Left cardiac atrium (tissue), 4 donors: ENCODE measurements around the gene SLC39A5. TPM values are rescaled to one million over a fixed set of nuclear protein-coding genes. Genes with fewer than 3 reads are reported as not detected.
"Not testable (repeated sequence)": the region's sequence is repeated elsewhere in the genome, so short reads cannot be mapped to it uniquely, and the experiment has no call there.

ENCODE experiments used
- ATAC-seq, 2 donors: fragments of 200-7000 bp; cut with Tn5 transposase; one replicate each; pipeline ENCODE4 v1.9.1; 2020; ENCODE audit warnings: mild to moderate bottlenecking in 2 of 2, moderate library complexity in 2 of 2
- DNase-seq: peaks from one replicate; pipeline ENCODE4 v3.0.0-alpha.2; 2020
- intact Hi-C, 2 donors: fragments of 100-400 bp; cut with DNase I; formaldehyde crosslinking; loops; one replicate each; pipeline versions ENCODE4 v1.14.1 to v1.15.1; 2022 to 2023
- long read RNA-seq: library from polyadenylated mRNA; unstranded; transcript quantifications from one replicate; pipeline ENCODE4 v2.0.0, GENCODE V29; 2021
- total RNA-seq, 2 donors: library from RNA; stranded (reverse); fragmentation: NEBNext Ultra II Directional; extraction: Animal tissue kit (Norgen Biotek cat#: 25700); gene quantifications; one replicate each; pipeline ENCODE4 v1.2.1, GENCODE V29; 2021
- donor health status: DM: no; HTN: yes; CAD: no.
- donor health status: DM: no; HTN: yes; CAD: no; lungs with severe emphysema.
- donor health status: DM: yes; HTN: yes; CAD: no.
- donor health status: Dilated cardiomyopathy.

The SLC39A5 gene
- not detected for total RNA-seq
- long read RNA-seq, result 0 reads

- ATAC-seq (no peak), DNase-seq (no peak)
- intact Hi-C loops, result no loop called here
Measured at GRCh38 chr12:56229916-56230431, at the start of gene SLC39A5. TSS of gene SLC39A5 (plus strand) at chr12:56230051. CDS start at chr12:56231275, 1,224 bp downstream.

GRCh38 chr12:56186957-56187356, 42.9 kb upstream of the SLC39A5 start:
- DNase-seq (no peak), ATAC-seq (no peak)
- intact Hi-C loops, result loop anchor here in 1 of 2 donors (5.0 kb wide), 1 partner anchor 35 kb away; the partner anchor contains the start of genes NABP2 and RNF41

- ATAC-seq, result no peak
- intact Hi-C loops, result loop anchor here (2.0 to 5.0 kb wide), 4 partner anchors 29 to 69 kb away; partner anchors contain the start of genes ESYT1 (in 1 of the 2), MYL6 (in 1 of the 2), NABP2 (in 1 of the 2) and RNF41 (in 1 of the 2)
- no peak for DNase-seq
Measured at GRCh38 chr12:56188131-56188777, 41.6 kb upstream of the SLC39A5 start.

- intact Hi-C loops, result loop anchor here (2.0 to 5.0 kb wide), 4 partner anchors 30 to 70 kb away; partner anchors contain the start of genes ESYT1 (in 1 of the 2), MYL6 (in 1 of the 2), NABP2 (in 1 of the 2) and RNF41 (in 1 of the 2)
- DNase-seq, result no peak
- peak; percentile 4 to 8 for ATAC-seq
Measured at GRCh38 chr12:56188778-56189098, 41.1 kb upstream of the SLC39A5 start.

- DNase-seq, result peak; percentile 90
- intact Hi-C loops, result loop anchor here (2.0 to 5.0 kb wide), 4 partner anchors 31 to 71 kb away; partner anchors contain the start of genes ESYT1 (in 1 of the 2), MYL6 (in 1 of the 2), NABP2 (in 1 of the 2) and RNF41 (in 1 of the 2)
- peak; percentile 80 to 85 for ATAC-seq
Measured at GRCh38 chr12:56189099-56189917, 40.5 kb upstream of the SLC39A5 start, which contains the start of gene SMARCC2. TSS of gene SMARCC2 (minus strand) at chr12:56189483. CDS start at chr12:56189461, 22 bp downstream.

GRCh38 chr12:56189918-56190694, 39.7 kb upstream of the SLC39A5 start:
- ATAC-seq (peak; percentile 64 to 79), DNase-seq (peak; percentile 76)
- intact Hi-C loops, result loop anchor here (2.0 to 5.0 kb wide), 5 partner anchors 31 to 277 kb away; partner anchors contain the start of genes ESYT1 (in 1 of the 2), MYL6 (in 1 of the 2), NABP2 (in 1 of the 2) and RNF41 (in 1 of the 2)

- DNase-seq, result no peak
- intact Hi-C loops, result loop anchor here in 1 of 2 donors (5.0 kb wide), 1 partner anchor 277 kb away; the partner anchor contains the start of gene SPRYD4
- peak in 1 of 2 donors; percentile 9 for ATAC-seq
Measured at GRCh38 chr12:56190695-56191155, 39.1 kb upstream of the SLC39A5 start.

- intact Hi-C loops, result loop anchor here in 1 of 2 donors (5.0 kb wide), 1 partner anchor 275 kb away; the partner anchor contains the start of gene SPRYD4
- DNase-seq (no peak), ATAC-seq (no peak)
Measured at GRCh38 chr12:56192582-56192981, 37.3 kb upstream of the SLC39A5 start.

- DNase-seq (peak; percentile 76), ATAC-seq (no peak)
- intact Hi-C loops, result loop anchor here in 1 of 2 donors (5.0 kb wide), 1 partner anchor 274 kb away; the partner anchor contains the start of gene SPRYD4
Measured at GRCh38 chr12:56193025-56193578, 36.7 kb upstream of the SLC39A5 start.

- DNase-seq (peak; percentile 39), ATAC-seq (peak; percentile 52 to 75)
- intact Hi-C loops, result not testable (repeated sequence)
Measured at GRCh38 chr12:56196818-56197550, 32.9 kb upstream of the SLC39A5 start.

GRCh38 chr12:56197921-56198635, 31.8 kb upstream of the SLC39A5 start:
- intact Hi-C loops, result no loop called here
- no peak for ATAC-seq
- no peak for DNase-seq

GRCh38 chr12:56198836-56199235, 31.0 kb upstream of the SLC39A5 start:
- DNase-seq, result no peak
- intact Hi-C loops, result no loop called here
- no peak for ATAC-seq

GRCh38 chr12:56202366-56202765, 27.5 kb upstream of the SLC39A5 start:
- ATAC-seq (no peak), DNase-seq (no peak)
- intact Hi-C loops, result no loop called here

- intact Hi-C loops, result no loop called here
- ATAC-seq, result no peak
- no peak for DNase-seq
Measured at GRCh38 chr12:56202838-56203237, 27.0 kb upstream of the SLC39A5 start.

GRCh38 chr12:56204275-56204674, 25.6 kb upstream of the SLC39A5 start:
- no peak for ATAC-seq
- no peak for DNase-seq
- intact Hi-C loops, result no loop called here

GRCh38 chr12:56205445-56205844, 24.4 kb upstream of the SLC39A5 start:
- ATAC-seq (no peak), DNase-seq (no peak)
- intact Hi-C loops, result no loop called here
